Testis (tissue), 3 donors: Measurements from ENCODE around the gene TBL1X. TPM values are rescaled to one million over a fixed set of nuclear protein-coding genes. Genes with fewer than 3 reads are reported as not detected.

Experiments used
- DNase-seq: peaks from one replicate; pipeline ENCODE4 v3.0.0-alpha.2; 2019
- H3K27ac ChIP-seq, 2 donors: fragments of 200-600 bp; sonication (generic); one replicate each; pipeline ENCODE4 v1.5.1; 2019
- H3K27me3 ChIP-seq: fragments of 200-600 bp; sonication (generic); one replicate; pipeline ENCODE4 v1.5.1; 2019
- H3K36me3 ChIP-seq: fragments of 200-600 bp; sonication (generic); one replicate; pipeline ENCODE4 v1.5.1; 2017; ENCODE audit warnings: low read depth; ENCODE audit errors: missing control alignments
- H3K4me1 ChIP-seq: fragments of 200-600 bp; sonication (generic); one replicate; pipeline ENCODE4 v1.5.1; 2019
- H3K4me3 ChIP-seq, 2 donors: fragments of 200-600 bp; sonication (generic); one replicate each; pipeline ENCODE4 v1.5.1; 2017 to 2019
- H3K9me3 ChIP-seq: fragments of 200-600 bp; sonication (generic); one replicate; pipeline ENCODE4 v1.5.1; 2017
- CTCF ChIP-seq, 3 experiments: fragments of 450-650 bp in 2 of 3; fragments of 200-600 bp in 1 of 3; sonication (generic) in 1 of 3; IDR thresholded peaks; one replicate each; pipeline ENCODE4 v1.5.1; 2016 to 2019; ENCODE audit warnings: antibody characterized with exemption in 3 of 3, mild to moderate bottlenecking in 2 of 3, moderate library complexity in 1 of 3
- POLR2A ChIP-seq: fragments of 450-650 bp; IDR thresholded peaks from one replicate; pipeline ENCODE4 v1.6.1; 2017; ENCODE audit warnings: antibody characterized with exemption, mild to moderate bottlenecking, moderate library complexity
- whole genome bisulfite sequencing, 2 donors: methylation state at CpG; one replicate each; pipeline ENCODE4 v1.1.5; 2018; 5-methylcytosine and 5-hydroxymethylcytosine counted together
- intact Hi-C: fragments of 100-400 bp; cut with DNase I; formaldehyde crosslinking; loops from one replicate; pipeline ENCODE4 v1.15.1; 2023; ENCODE audit warnings: low total_unique reads
- polyA plus RNA-seq: library from polyadenylated mRNA; stranded (reverse); fragments of 350-450 nt; fragmentation: Illumina TruSeq; extraction: RNeasy Lipid Tissue Mini Kit (QIAGEN cat#74804); gene quantifications from one replicate; pipeline ENCODE4 v1.2.3, GENCODE V29; 2014; ENCODE audit warnings: low read depth, low replicate concordance; ENCODE audit not compliant: insufficient read depth
- total RNA-seq, 2 donors: library from RNA; depleted of rRNA; stranded (reverse); fragments of >200 nt; gene quantifications; one replicate each; pipeline ENCODE4 v1.2.3, GENCODE V29; 2016

TBL1X gene
- total and polyA plus RNA-seq, 3 donors from 2014 or later = 24.0 to 69.2 (median 48.1) TPM

GRCh38 chrX:9619133-9619532, 154.3 kb downstream of the TBL1X start:
- H3K36me3 ChIP-seq = no peaks in the 10 kb centered on the region
- WGBS, 2 donors = 92 to 100% methylated on average over 5 of the region's 5 CpGs
- no peaks in the 10 kb centered on the region for H3K27me3 ChIP-seq
- no peaks in the 10 kb centered on the region for H3K4me1 ChIP-seq
- intact Hi-C loops = no loop called here
- H3K27ac ChIP-seq = no peak overlapping the region
- no peaks in the 10 kb centered on the region for H3K9me3 ChIP-seq
- H3K4me3 ChIP-seq = no peak overlapping the region
- TF ChIP-seq POLR2A (no peak), CTCF (IDR thresholded peaks at IDR 0.05) (no peak)
- no peak for DNase-seq

GRCh38 chrX:9619581-9619980, 154.7 kb downstream of the TBL1X start:
- Histone ChIP-seq H3K36me3 (no peaks in the 10 kb centered on the region), H3K27me3 (no peaks in the 10 kb centered on the region), H3K4me3 (no peak overlapping the region), H3K4me1 (no peaks in the 10 kb centered on the region), H3K9me3 (no peaks in the 10 kb centered on the region), H3K27ac (no peak overlapping the region)
- TF ChIP-seq CTCF (IDR thresholded peaks at IDR 0.05) (no peak), POLR2A (no peak)
- 93 to 95% methylated on average over 11 to 12 of the region's 12 CpGs for WGBS, 2 donors
- DNase-seq = no peak
- intact Hi-C loops = no loop called here

GRCh38 chrX:9622128-9622527, 157.3 kb downstream of the TBL1X start:
- no peaks in the 10 kb centered on the region for H3K36me3 ChIP-seq
- H3K27me3 ChIP-seq = no peaks in the 10 kb centered on the region
- no peaks in the 10 kb centered on the region for H3K9me3 ChIP-seq
- no peak overlapping the region for H3K4me3 ChIP-seq
- H3K27ac ChIP-seq = no peak overlapping the region
- 96 to 98% methylated on average over 3 of the region's 3 CpGs for WGBS, 2 donors
- no peaks in the 10 kb centered on the region for H3K4me1 ChIP-seq
- no peak for DNase-seq
- intact Hi-C loops = no loop called here
- TF ChIP-seq POLR2A (no peak), CTCF (IDR thresholded peaks at IDR 0.05) (no peak)

- intact Hi-C loops = no loop called here
- Histone ChIP-seq H3K4me1 (no peaks in the 10 kb centered on the region), H3K27ac (no peak overlapping the region), H3K36me3 (no peaks in the 10 kb centered on the region), H3K27me3 (no peaks in the 10 kb centered on the region), H3K4me3 (no peak overlapping the region), H3K9me3 (no peaks in the 10 kb centered on the region)
- TF ChIP-seq CTCF (IDR thresholded peaks at IDR 0.05) = no peak
- TF ChIP-seq POLR2A = no peak
- WGBS, 2 donors = 75 to 87% methylated on average over 3 to 7 of the region's 7 CpGs
- no peak for DNase-seq
Measured at GRCh38 chrX:9626379-9626778, 161.5 kb downstream of the TBL1X start.

- intact Hi-C loops = no loop called here
- no peak overlapping the region for H3K4me3 ChIP-seq
- no peaks in the 10 kb centered on the region for H3K4me1 ChIP-seq
- no peaks in the 10 kb centered on the region for H3K36me3 ChIP-seq
- H3K9me3 ChIP-seq = no peaks in the 10 kb centered on the region
- TF ChIP-seq CTCF (IDR thresholded peaks at IDR 0.05) (no peak), POLR2A (no peak)
- DNase-seq = no peak
- WGBS, 2 donors = 20 to 50% methylated on average over 1 of the region's 1 CpG
- H3K27me3 ChIP-seq = no peaks in the 10 kb centered on the region
- H3K27ac ChIP-seq = no peak overlapping the region
Measured at GRCh38 chrX:9627922-9628321, 163.1 kb downstream of the TBL1X start.
